GM23338 (cell line): ENCODE data around the gene KLHL18. TPM values are rescaled to one million over a fixed set of nuclear protein-coding genes. Genes with fewer than 3 reads are reported as not detected.

ENCODE experiments used
- ATAC-seq: fragments of 200-7000 bp; cut with Tn5 transposase; 3 replicates; pipeline ENCODE4 v1.9.1; 2020
- DNase-seq: peaks from one replicate; pipeline ENCODE4 v3.0.0-alpha.2; 2015; ENCODE audit warnings: low spot score
- H2AFZ ChIP-seq: fragments of 200-600 bp; sonication (generic); 2 replicates; pipeline ENCODE4 v1.8.0; 2016; ENCODE audit warnings: antibody characterized with exemption, mild to moderate bottlenecking, moderate library complexity
- H3F3A ChIP-seq: fragments of 200-600 bp; sonication (generic); replicated peaks from 2 replicates; pipeline ENCODE4 v1.8.0; 2017; ENCODE audit warnings: antibody characterized with exemption, mixed run types, low read depth
- H3K27ac ChIP-seq: fragments of 200-600 bp; sonication (generic); 2 replicates; pipeline ENCODE4 v1.6.1; 2016; ENCODE audit warnings: low read depth
- H3K27me3 ChIP-seq: fragments of 200-600 bp; sonication (generic); 2 replicates; pipeline ENCODE4 v1.8.0; 2016; ENCODE audit warnings: mild to moderate bottlenecking, mixed run types, moderate library complexity; ENCODE audit not compliant: insufficient read depth
- H3K36me3 ChIP-seq: fragments of 200-600 bp; sonication (generic); 2 replicates; pipeline ENCODE4 v1.8.0; 2016; ENCODE audit warnings: mild to moderate bottlenecking; ENCODE audit not compliant: insufficient read depth
- H3K4me1 ChIP-seq: fragments of 200-600 bp; sonication (generic); 2 replicates; pipeline ENCODE4 v1.8.0; 2016; ENCODE audit warnings: mild to moderate bottlenecking, moderate library complexity; ENCODE audit not compliant: insufficient read depth
- H3K4me2 ChIP-seq: fragments of 200-600 bp; sonication (generic); 2 replicates; pipeline ENCODE4 v1.7.1; 2017; ENCODE audit warnings: mixed run types
- H3K4me3 ChIP-seq: fragments of 200-600 bp; sonication (generic); 2 replicates; pipeline ENCODE4 v1.6.1; 2016; ENCODE audit warnings: mixed run types
- H3K79me2 ChIP-seq: fragments of 200-600 bp; sonication (generic); replicated peaks from 2 replicates; pipeline ENCODE4 v1.8.0; 2017; ENCODE audit warnings: mild to moderate bottlenecking; ENCODE audit not compliant: insufficient read depth
- H3K9me2 ChIP-seq: fragments of 200-600 bp; sonication (generic); 2 replicates; pipeline ENCODE4 v1.8.0; 2017; ENCODE audit not compliant: insufficient read depth
- H4K20me1 ChIP-seq: fragments of 200-600 bp; sonication (generic); replicated peaks from 2 replicates; pipeline ENCODE4 v1.8.0; 2017; ENCODE audit warnings: mild to moderate bottlenecking; ENCODE audit not compliant: insufficient read depth
- H3K27ac Mint-ChIP-seq: 2 replicates; pipeline ENCODE4 v1.8.0; 2020; ENCODE audit warnings: inconsistent platforms, mild to moderate bottlenecking, moderate library complexity, mixed read lengths
- H3K27me3 Mint-ChIP-seq: 3 replicates; pipeline ENCODE4 v1.8.0; 2022; ENCODE audit warnings: low read depth, mild to moderate bottlenecking, moderate library complexity, mixed read lengths, inconsistent platforms; ENCODE audit not compliant: insufficient read depth, poor library complexity
- H3K36me3 Mint-ChIP-seq: 3 replicates; pipeline ENCODE4 v1.8.0; 2021; ENCODE audit warnings: low read depth, mild to moderate bottlenecking, inconsistent platforms, moderate library complexity, mixed read lengths
- H3K4me1 Mint-ChIP-seq: 3 replicates; pipeline ENCODE4 v1.8.0; 2020; ENCODE audit warnings: mild to moderate bottlenecking, inconsistent platforms, mixed read lengths
- H3K4me3 Mint-ChIP-seq: 3 replicates; pipeline ENCODE4 v1.8.0; 2021; ENCODE audit warnings: moderate library complexity, mild to moderate bottlenecking, inconsistent platforms, mixed read lengths
- H3K9me3 Mint-ChIP-seq: 3 replicates; pipeline ENCODE4 v1.8.0; 2020; ENCODE audit warnings: moderate library complexity, mild to moderate bottlenecking, inconsistent platforms, mixed read lengths
- CREB1 ChIP-seq: fragments of 250-450 bp; sonication (Bioruptor Pico); IDR thresholded peaks from 2 replicates; pipeline ENCODE4 v1.5.0; 2020; ENCODE audit warnings: low read depth, mild to moderate bottlenecking, moderate library complexity
- CTCF ChIP-seq, 2 experiments: fragments of 200-600 bp in 1 of 2; sonication (generic) in 1 of 2; conservative IDR thresholded peaks; 2 replicates each; pipeline versions ENCODE4 v1.5.1 to v1.6.1; 2016 to 2017; ENCODE audit warnings: antibody characterized with exemption in 2 of 2, low read depth in 2 of 2, mild to moderate bottlenecking in 2 of 2, moderate library complexity in 1 of 2
- ETS1 ChIP-seq: IDR thresholded peaks from 2 replicates; pipeline ENCODE4 v1.6.1; 2016; ENCODE audit warnings: antibody characterized with exemption
- EZH2phosphoT487 ChIP-seq: fragments of 200-600 bp; sonication (generic); IDR thresholded peaks from one replicate; pipeline ENCODE4 v1.8.1; 2018; ENCODE audit warnings: antibody characterized with exemption; ENCODE audit not compliant: unreplicated experiment
- JUNB ChIP-seq: IDR thresholded peaks from one replicate; pipeline ENCODE4 v1.6.1; 2016; ENCODE audit warnings: antibody characterized with exemption; ENCODE audit not compliant: unreplicated experiment
- REST ChIP-seq: IDR thresholded peaks from one replicate; pipeline ENCODE4 v1.6.1; 2018; ENCODE audit warnings: antibody characterized with exemption; ENCODE audit not compliant: unreplicated experiment
- STAT1 ChIP-seq: IDR thresholded peaks from one replicate; pipeline ENCODE4 v1.6.1; 2016; ENCODE audit warnings: antibody characterized with exemption; ENCODE audit not compliant: unreplicated experiment
- ZNF114 ChIP-seq: fragments of 250-450 bp; sonication (Bioruptor Pico); IDR thresholded peaks from 2 replicates; pipeline ENCODE4 v1.5.0; 2020; ENCODE audit warnings: mild to moderate bottlenecking, moderate library complexity
- ZNF331 ChIP-seq: fragments of 250-450 bp; sonication (Bioruptor Pico); IDR thresholded peaks from 2 replicates; pipeline ENCODE4 v1.5.0; 2020; ENCODE audit warnings: low read depth, mild to moderate bottlenecking, moderate library complexity
- polyA plus RNA-seq: library from polyadenylated mRNA; unstranded; fragments of >200 nt; fragmentation: Nextera tagmentation; extraction: Ambion mirVana; gene quantifications from 2 replicates; pipeline ENCODE4 v1.2.1, GENCODE V29; 2016
- total RNA-seq: library from RNA; depleted of rRNA; stranded (reverse); fragments of >200 nt; shearing (Covaris generic); gene quantifications from 2 replicates; pipeline ENCODE4 v1.2.3, GENCODE V29; 2014

The KLHL18 gene
- total and polyA plus RNA-seq, 2 experiments from 2014 or later: 11.3 to 18.1 TPM

- TF ChIP-seq ZNF114 (no peak), CTCF (conservative IDR thresholded peaks at IDR 0.05; ENCODE audit: low read depth in 2 of 2) (peak; percentile 8 to 68; a peak in 2 of 4 replicates), REST (no peak)
Observed at GRCh38 chr3:47370887-47371697, 88.3 kb downstream of the KLHL18 start (continued).

GRCh38 chr3:47374587-47374986 lies 91.8 kb downstream of the KLHL18 start:
- no peak overlapping the region for H2AFZ ChIP-seq
- no peak overlapping the region for H3K27ac ChIP-seq
- Mint-ChIP-seq H3K4me3 (no peak overlapping the region), H3K4me1 (peaks cover 10% of the 10 kb centered on the region), H3K27ac (no peak overlapping the region), H3K27me3 (peaks cover 10% of the 10 kb centered on the region), H3K36me3 (no peaks in the 10 kb centered on the region), H3K9me3 (no peaks in the 10 kb centered on the region)
- no peaks in the 10 kb centered on the region for H3K36me3 ChIP-seq
- no peaks in the 10 kb centered on the region for H4K20me1 ChIP-seq
- H3K9me2 ChIP-seq: no peaks in the 10 kb centered on the region
- H3K4me3 ChIP-seq: no peak overlapping the region
- 0 out of 2 replicates have a peak, but pooled peaks cover 6% of the 10 kb centered on the region for H3K79me2 ChIP-seq
- H3K27me3 ChIP-seq: no peaks in the 10 kb centered on the region
- ATAC-seq (no peak), DNase-seq (no peak)
- no peaks in the 10 kb centered on the region for H3F3A ChIP-seq
- peaks cover 5% of the 10 kb centered on the region; the same call in 1 of the 2 replicates for H3K4me1 ChIP-seq
- no peak overlapping the region for H3K4me2 ChIP-seq
- no peak for TF ChIP-seq ZNF331 (CRISPR knock-in tag)
- no peak for TF ChIP-seq CREB1 (CRISPR knock-in tag)
- no peak for TF ChIP-seq ETS1
- TF ChIP-seq JUNB: no peak
- no peak for TF ChIP-seq STAT1
- TF ChIP-seq CTCF (conservative IDR thresholded peaks at IDR 0.05; ENCODE audit: low read depth in 2 of 2): no peak
- TF ChIP-seq ZNF114: no peak
- TF ChIP-seq EZH2phosphoT487: no peak
